ENCODE results near the gene SALL1. TPM values are rescaled to one million over a fixed set of nuclear protein-coding genes. Genes with fewer than 3 reads are reported as not detected.
A peak's percentile ranks its signal among the peaks of the same experiment; 100 is the strongest.

Gene SALL1
- total and polyA plus RNA-seq, 2 of the 13 experiments (the other 11 are each of a cell fraction or from before 2014, with no cell fraction given) = 6.6 to 12.3 TPM

- TF ChIP-seq MLXIP (CRISPR knock-in tag; IDR thresholded peaks at IDR 0.05; ENCODE audit: borderline replicate concordance) = no peak
- no peak for TF ChIP-seq ZNF574 (CRISPR knock-in tag; IDR thresholded peaks at IDR 0.05)
- TF ChIP-seq ZNF670 (CRISPR knock-in tag; IDR thresholded peaks at IDR 0.05; ENCODE audit: borderline replicate concordance) = no peak
- TF ChIP-seq ZC3H13 (CRISPR knock-in tag; IDR thresholded peaks at IDR 0.05) = no peak
- TF ChIP-seq ATM (IDR thresholded peaks at IDR 0.05; ENCODE audit: borderline replicate concordance) = no peak
- TF ChIP-seq ZNF230 (CRISPR knock-in tag; IDR thresholded peaks at IDR 0.05) = peak; percentile 68; the same call in 1 of the 2 replicates
- TF ChIP-seq ATF7 (IDR thresholded peaks at IDR 0.05) = no peak
- TF ChIP-seq ATF7 (CRISPR knock-in tag; IDR thresholded peaks at IDR 0.05) = peak; percentile 19; the same call in 1 of the 2 replicates
- TF ChIP-seq IKZF1 (IDR thresholded peaks at IDR 0.05) = no peak
- no peak for TF ChIP-seq ISX (CRISPR knock-in tag; conservative IDR thresholded peaks at IDR 0.05)
- TF ChIP-seq HOXA9 (CRISPR knock-in tag; IDR thresholded peaks at IDR 0.05; ENCODE audit: borderline replicate concordance) = no peak
- no peak for TF ChIP-seq ZBTB33 (CRISPR knock-in tag; IDR thresholded peaks at IDR 0.05)
- no peak for TF ChIP-seq ZNF263 (CRISPR knock-in tag; IDR thresholded peaks at IDR 0.05)
- no peak for TF ChIP-seq ZNF557 (CRISPR knock-in tag; IDR thresholded peaks at IDR 0.05)
- no peak for TF ChIP-seq PLSCR1 (CRISPR knock-in tag; IDR thresholded peaks at IDR 0.05; ENCODE audit: borderline replicate concordance)
- TF ChIP-seq MTF2 (CRISPR knock-in tag; IDR thresholded peaks at IDR 0.05; ENCODE audit: borderline replicate concordance) = no peak
- TF ChIP-seq ZNF850 (CRISPR knock-in tag; conservative IDR thresholded peaks at IDR 0.05) = no peak; the same call in 1 of the 2 replicates
- no peak for TF ChIP-seq KLF15 (CRISPR knock-in tag; IDR thresholded peaks at IDR 0.05; ENCODE audit: borderline replicate concordance)
- TF ChIP-seq ZFP91 (CRISPR knock-in tag; IDR thresholded peaks at IDR 0.05; ENCODE audit: borderline replicate concordance) = no peak; the same call in 1 of the 2 replicates
- no peak; the same call in 1 of the 2 replicates for TF ChIP-seq ZNF616 (CRISPR knock-in tag; IDR thresholded peaks at IDR 0.05; ENCODE audit: low read depth)
- TF ChIP-seq NCOA2 (CRISPR knock-in tag; IDR thresholded peaks at IDR 0.05) = no peak
These were observed 1.3 kb downstream of the SALL1 start (continued) for GRCh38 chr16:51149721-51150164.

Data from HepG2 (cell line).